ENCODE results near the gene DOCK4.

The DOCK4 gene

GRCh38 chr7:111718886-111719285 is 487.3 kb downstream of the DOCK4 start:
- Histone ChIP-seq H3K9me3 (ENCODE audit: severe bottlenecking) (no peaks in the 10 kb centered on the region), H3K27me3 (ENCODE audit: insufficient read depth, poor library complexity, severe bottlenecking) (no peaks in the 10 kb centered on the region), H3K27ac (ENCODE audit: poor library complexity, severe bottlenecking) (no peak overlapping the region), H3K4me3 (ENCODE audit: severe bottlenecking) (no peak overlapping the region), H3K36me3 (ENCODE audit: low read depth) (no peaks in the 10 kb centered on the region), H3K4me1 (ENCODE audit: insufficient read depth, poor library complexity, severe bottlenecking) (no peaks in the 10 kb centered on the region)
- DNase-seq (ENCODE audit: low spot score), result no peak
- ATAC-seq (ENCODE audit: low read depth), result peak; percentile 42; the same call in 2 of the 3 replicates
- TF ChIP-seq, protein P1, sequence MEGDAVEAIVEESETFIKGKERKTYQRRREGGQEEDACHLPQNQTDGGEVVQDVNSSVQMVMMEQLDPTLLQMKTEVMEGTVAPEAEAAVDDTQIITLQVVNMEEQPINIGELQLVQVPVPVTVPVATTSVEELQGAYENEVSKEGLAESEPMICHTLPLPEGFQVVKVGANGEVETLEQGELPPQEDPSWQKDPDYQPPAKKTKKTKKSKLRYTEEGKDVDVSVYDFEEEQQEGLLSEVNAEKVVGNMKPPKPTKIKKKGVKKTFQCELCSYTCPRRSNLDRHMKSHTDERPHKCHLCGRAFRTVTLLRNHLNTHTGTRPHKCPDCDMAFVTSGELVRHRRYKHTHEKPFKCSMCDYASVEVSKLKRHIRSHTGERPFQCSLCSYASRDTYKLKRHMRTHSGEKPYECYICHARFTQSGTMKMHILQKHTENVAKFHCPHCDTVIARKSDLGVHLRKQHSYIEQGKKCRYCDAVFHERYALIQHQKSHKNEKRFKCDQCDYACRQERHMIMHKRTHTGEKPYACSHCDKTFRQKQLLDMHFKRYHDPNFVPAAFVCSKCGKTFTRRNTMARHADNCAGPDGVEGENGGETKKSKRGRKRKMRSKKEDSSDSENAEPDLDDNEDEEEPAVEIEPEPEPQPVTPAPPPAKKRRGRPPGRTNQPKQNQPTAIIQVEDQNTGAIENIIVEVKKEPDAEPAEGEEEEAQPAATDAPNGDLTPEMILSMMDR (IDR thresholded peaks at IDR 0.05; ENCODE audit: poor library complexity, severe bottlenecking), result no peak

DNA sequence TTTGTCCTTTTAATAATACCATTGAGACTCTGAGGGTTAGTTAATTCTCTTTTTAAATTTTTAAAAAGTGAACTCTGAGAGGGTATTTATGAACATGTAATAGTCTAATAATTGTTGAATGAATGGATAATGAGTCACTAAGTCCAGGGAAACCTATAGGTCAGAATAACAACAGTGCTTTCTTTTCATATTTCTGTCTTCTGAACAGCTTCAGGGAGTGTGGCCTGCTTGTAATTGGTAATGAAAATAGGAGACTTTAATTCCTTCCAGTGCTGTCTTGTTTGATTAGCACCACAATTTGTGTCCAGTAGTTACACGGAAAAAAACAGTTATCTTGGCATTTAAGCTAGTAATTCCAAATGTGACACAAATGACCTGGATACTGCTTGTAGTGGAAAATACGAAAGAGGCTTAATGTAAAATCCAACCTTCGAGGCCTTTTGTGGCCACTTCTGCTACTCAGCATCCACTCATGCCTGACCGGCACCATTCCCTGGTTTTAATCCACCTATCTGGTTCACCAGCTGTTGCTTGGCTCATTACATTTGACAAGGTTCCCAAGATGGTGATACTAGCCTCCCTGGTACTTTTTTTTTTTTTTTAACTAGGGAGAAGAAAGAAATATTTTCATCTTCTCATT is 494.7 kb downstream of the DOCK4 start:
- no peak for DNase-seq (ENCODE audit: low spot score)

GRCh38 chr7:111710839-111711380 is 495.3 kb downstream of the DOCK4 start:
- TF ChIP-seq, protein P1 (IDR thresholded peaks at IDR 0.05; ENCODE audit: poor library complexity, severe bottlenecking), result no peak
- H3K9me3 ChIP-seq (ENCODE audit: severe bottlenecking), result no peaks in the 10 kb centered on the region
- DNase-seq (ENCODE audit: low spot score) (no peak), ATAC-seq (ENCODE audit: low read depth) (no peak)
- H3K36me3 ChIP-seq (ENCODE audit: low read depth), result no peaks in the 10 kb centered on the region
- no peak overlapping the region for H3K27ac ChIP-seq (ENCODE audit: poor library complexity, severe bottlenecking)
- H3K4me3 ChIP-seq (ENCODE audit: severe bottlenecking), result no peak overlapping the region
- no peaks in the 10 kb centered on the region for H3K4me1 ChIP-seq (ENCODE audit: insufficient read depth, poor library complexity, severe bottlenecking)
- no peaks in the 10 kb centered on the region for H3K27me3 ChIP-seq (ENCODE audit: insufficient read depth, poor library complexity, severe bottlenecking)

More for the DNA sequence above, 494.7 kb downstream of the DOCK4 start:
- no peak for ATAC-seq (ENCODE audit: low read depth)
- no peaks in the 10 kb centered on the region for H3K9me3 ChIP-seq (ENCODE audit: severe bottlenecking)
- H3K36me3 ChIP-seq (ENCODE audit: low read depth), result no peaks in the 10 kb centered on the region
- TF ChIP-seq, protein P1 (IDR thresholded peaks at IDR 0.05; ENCODE audit: poor library complexity, severe bottlenecking), result no peak
- H3K4me3 ChIP-seq (ENCODE audit: severe bottlenecking), result no peak overlapping the region
- H3K27ac ChIP-seq (ENCODE audit: poor library complexity, severe bottlenecking), result no peak overlapping the region
- no peaks in the 10 kb centered on the region for H3K27me3 ChIP-seq (ENCODE audit: insufficient read depth, poor library complexity, severe bottlenecking)
- H3K4me1 ChIP-seq (ENCODE audit: insufficient read depth, poor library complexity, severe bottlenecking), result no peaks in the 10 kb centered on the region

DNA sequence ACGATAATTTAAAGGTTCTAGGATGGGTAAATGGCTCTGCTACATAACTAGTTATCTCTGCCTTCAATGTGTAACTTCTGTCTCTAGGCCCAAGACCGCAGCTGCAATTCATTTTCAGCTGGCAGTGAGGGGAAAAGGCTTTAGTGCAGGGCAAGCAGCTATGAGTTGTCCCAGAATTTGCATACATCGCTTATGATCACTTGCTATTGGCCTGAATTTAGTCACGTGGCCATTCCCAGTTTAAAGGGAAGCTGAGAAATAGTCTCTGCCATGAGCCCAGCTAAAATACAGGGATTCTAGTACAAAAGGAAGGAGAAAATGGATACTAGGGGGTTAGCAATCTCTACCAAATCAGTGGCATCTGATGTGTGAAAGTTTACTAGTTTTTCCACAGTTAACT is 498.1 kb downstream of the DOCK4 start:
- Histone ChIP-seq H3K27me3 (ENCODE audit: insufficient read depth, poor library complexity, severe bottlenecking) (no peaks in the 10 kb centered on the region), H3K4me3 (ENCODE audit: severe bottlenecking) (no peak overlapping the region), H3K9me3 (ENCODE audit: severe bottlenecking) (no peaks in the 10 kb centered on the region), H3K27ac (ENCODE audit: poor library complexity, severe bottlenecking) (no peak overlapping the region), H3K4me1 (ENCODE audit: insufficient read depth, poor library complexity, severe bottlenecking) (no peaks in the 10 kb centered on the region), H3K36me3 (ENCODE audit: low read depth) (no peaks in the 10 kb centered on the region)
- TF ChIP-seq, protein P1 (IDR thresholded peaks at IDR 0.05; ENCODE audit: poor library complexity, severe bottlenecking), result no peak
- DNase-seq (ENCODE audit: low spot score), result no peak
- ATAC-seq (ENCODE audit: low read depth), result no peak

DNA sequence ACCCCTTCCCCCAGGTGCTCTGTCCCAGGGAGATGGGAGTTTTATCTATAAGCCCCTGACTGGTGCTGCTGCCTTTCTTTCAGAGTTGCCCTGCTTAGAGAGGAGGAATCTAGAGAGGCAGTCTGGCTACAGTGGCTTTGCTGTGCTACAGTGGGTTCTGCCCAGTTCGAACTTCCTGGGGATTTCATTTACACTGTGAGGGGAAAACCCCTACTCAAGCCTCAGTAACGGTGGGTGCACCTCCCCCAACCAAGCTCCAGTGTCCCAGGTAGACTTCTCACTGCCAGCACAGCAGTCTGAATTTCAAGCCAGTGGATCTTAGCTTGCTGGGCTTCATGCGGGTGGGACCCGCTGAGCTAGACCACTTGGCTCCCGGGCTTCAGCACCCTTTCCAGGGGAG is 500.4 kb downstream of the DOCK4 start:
- Histone ChIP-seq H3K9me3 (ENCODE audit: severe bottlenecking) (no peaks in the 10 kb centered on the region), H3K4me1 (ENCODE audit: insufficient read depth, poor library complexity, severe bottlenecking) (no peaks in the 10 kb centered on the region), H3K36me3 (ENCODE audit: low read depth) (no peaks in the 10 kb centered on the region), H3K27ac (ENCODE audit: poor library complexity, severe bottlenecking) (no peak overlapping the region), H3K4me3 (ENCODE audit: severe bottlenecking) (no peak overlapping the region), H3K27me3 (ENCODE audit: insufficient read depth, poor library complexity, severe bottlenecking) (no peaks in the 10 kb centered on the region)
- TF ChIP-seq, protein P1 (IDR thresholded peaks at IDR 0.05; ENCODE audit: poor library complexity, severe bottlenecking), result no peak
- DNase-seq (ENCODE audit: low spot score), result no peak
- ATAC-seq (ENCODE audit: low read depth), result no peak

Data from RWPE2 (cell line).